ENCODE results near the gene CACNA1C.

CACNA1C gene

DNA sequence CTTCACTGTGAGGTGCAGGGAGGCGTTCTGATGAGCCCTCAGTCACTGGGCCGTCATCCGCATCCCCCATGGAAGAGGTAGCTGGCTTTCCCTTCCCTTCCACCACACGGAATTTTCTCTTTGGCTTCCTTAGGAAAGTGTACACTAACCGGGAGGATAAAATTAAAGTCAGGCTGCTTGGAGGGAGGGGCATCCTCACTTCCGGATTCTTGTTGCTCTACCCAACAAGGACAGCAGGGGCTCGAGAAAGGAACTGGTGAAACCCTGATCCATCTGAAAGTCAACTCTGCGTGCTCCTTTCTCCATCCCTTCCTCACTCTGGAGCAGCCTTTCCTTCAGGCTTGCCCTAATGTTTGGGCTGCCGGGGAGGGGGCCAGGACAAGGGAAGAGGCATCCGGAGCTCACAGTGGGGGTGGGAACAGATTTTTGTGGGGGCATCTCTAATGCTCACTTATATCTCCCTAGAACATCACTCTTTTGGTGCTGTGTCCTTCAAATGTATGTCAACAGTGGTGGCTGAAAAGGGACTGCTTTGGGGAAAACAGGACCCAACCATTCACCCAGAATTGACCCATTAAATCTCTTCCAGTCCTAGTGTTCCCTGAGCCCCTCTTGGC is 640.6 kb downstream of the CACNA1C start:
- TF ChIP-seq CTCF (conservative IDR thresholded peaks at IDR 0.05) = no peak
- no peak overlapping the region for H3K27ac ChIP-seq

- no peak overlapping the region for H3K27ac ChIP-seq
- TF ChIP-seq CTCF (conservative IDR thresholded peaks at IDR 0.05) = no peak
Observed at GRCh38 chr12:2693980-2694610, 641.3 kb downstream of the CACNA1C start.

DNA sequence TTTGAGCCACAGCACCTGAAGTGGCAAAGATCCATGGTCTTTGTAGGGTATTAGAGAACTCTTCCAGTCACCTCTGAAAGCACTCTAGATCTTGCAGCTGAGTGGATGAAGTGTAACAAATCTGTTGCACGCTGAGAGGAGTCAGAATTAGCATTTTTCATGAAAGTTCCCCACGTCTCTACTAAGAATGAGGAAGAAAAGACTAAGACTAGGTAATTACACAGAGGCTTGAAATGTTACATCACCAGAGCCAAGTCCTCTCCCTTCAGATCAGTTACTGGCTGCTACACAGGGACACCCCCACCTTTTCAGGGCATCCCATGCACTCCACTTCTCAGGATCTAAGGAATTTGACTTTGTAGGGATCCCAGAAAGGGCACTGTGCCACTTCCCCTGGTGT is 643.3 kb downstream of the CACNA1C start:
- no peak for TF ChIP-seq CTCF (conservative IDR thresholded peaks at IDR 0.05)
- no peak overlapping the region for H3K27ac ChIP-seq

GRCh38 chr12:2697057-2697800 is 644.4 kb downstream of the CACNA1C start:
- no peak overlapping the region for H3K27ac ChIP-seq
- TF ChIP-seq CTCF (conservative IDR thresholded peaks at IDR 0.05) = no peak

DNA sequence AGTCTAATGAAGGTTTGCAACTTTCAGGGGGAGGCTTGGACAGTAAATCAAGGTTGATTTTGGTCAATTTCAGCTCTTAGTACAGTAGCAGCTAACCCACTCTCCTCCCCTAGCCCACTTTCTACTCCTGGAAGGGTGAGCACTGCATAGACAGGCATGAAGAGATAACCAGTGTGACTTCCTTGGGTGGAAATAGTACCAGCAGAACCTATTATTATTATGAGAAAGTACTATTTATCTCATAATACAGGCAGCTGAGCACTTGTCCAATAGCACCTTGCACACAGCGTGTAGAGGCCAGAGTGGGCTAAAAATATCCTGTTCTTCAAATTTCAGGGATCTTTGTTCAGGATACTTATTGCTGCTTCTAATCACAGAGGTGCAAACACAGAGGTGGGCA is 645.8 kb downstream of the CACNA1C start:
- no peak for TF ChIP-seq CTCF (conservative IDR thresholded peaks at IDR 0.05)
- H3K27ac ChIP-seq = no peak overlapping the region

DNA sequence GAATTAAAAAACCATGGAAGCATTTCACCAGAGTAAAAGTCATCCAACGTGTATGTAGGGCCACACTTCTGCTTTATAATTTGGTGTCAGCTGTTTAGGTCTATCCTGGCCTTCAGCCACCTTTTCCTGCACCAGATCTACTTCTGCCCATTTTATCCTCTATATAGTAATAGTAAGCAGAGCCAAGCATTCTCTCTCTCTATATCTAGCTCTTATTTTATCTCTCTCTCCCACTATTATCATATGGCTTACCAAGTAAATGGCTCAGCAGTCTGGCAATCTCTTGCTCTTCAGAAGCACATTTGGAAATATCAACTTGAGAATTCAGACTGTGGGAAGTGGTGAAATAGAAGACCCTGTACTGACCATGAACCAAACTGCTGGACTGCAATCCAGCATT is 657.9 kb downstream of the CACNA1C start:
- H3K27ac ChIP-seq = no peak overlapping the region
- TF ChIP-seq CTCF (conservative IDR thresholded peaks at IDR 0.05) = no peak

DNA sequence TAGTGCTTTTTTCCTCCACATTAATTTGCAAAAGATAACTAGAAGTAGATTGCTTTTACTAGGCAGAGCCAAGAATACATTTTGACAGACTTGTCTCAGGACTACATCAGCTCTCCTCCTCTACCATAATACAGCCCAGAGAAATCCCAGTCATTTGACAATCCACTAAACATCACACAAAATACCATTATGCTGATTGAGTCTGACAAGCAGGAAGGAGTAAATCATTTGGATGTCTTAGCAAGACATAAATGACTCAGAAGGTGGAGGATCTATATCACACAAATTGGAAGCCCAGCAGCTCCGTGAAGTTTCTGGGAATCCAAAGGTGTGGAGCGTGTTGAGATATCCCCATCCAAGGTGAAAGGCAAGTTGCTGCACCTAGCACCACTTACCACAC is 666.6 kb downstream of the CACNA1C start:
- H3K27ac ChIP-seq = no peak overlapping the region
- no peak for TF ChIP-seq CTCF (conservative IDR thresholded peaks at IDR 0.05)
